GM18505 (cell line): ENCODE data around the gene KIN.
"Not testable (repeated sequence)": the region's sequence is repeated elsewhere in the genome, so short reads cannot be mapped to it uniquely, and the experiment has no call there.

Source experiments
- ATAC-seq: cut with Tn5 transposase; IDR thresholded peaks from one replicate; pipeline ENCODE4 v1.9.1; 2021; ENCODE audit not compliant: unreplicated experiment
- POLR2A ChIP-seq: IDR thresholded peaks from 4 replicates; pipeline ENCODE4 v1.6.1; 2011; ENCODE audit warnings: borderline replicate concordance; ENCODE audit not compliant: insufficient read depth, insufficient read length; ENCODE audit errors: extremely low read depth

Gene KIN

DNA sequence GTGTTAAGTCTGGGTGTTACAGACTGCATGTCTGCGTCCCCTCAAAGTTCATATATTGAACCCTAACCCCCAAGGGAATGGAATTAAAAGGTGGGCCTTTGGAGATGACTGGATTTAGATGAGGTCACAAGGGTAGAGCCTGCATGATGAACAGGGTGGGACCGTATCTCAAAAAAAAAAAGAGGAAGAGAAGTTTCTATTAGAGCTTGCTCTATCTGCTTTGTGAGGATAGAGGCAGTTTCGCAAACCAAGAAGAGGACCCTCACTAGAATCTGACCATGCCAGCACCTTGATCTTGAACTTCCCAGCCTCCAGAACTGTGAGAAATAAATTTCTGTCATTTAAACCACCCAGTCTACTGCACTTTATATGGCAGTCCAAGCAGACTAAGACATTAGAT is 1.4 kb downstream of the KIN start:
- no peak for ATAC-seq
- TF ChIP-seq POLR2A: no peak

DNA sequence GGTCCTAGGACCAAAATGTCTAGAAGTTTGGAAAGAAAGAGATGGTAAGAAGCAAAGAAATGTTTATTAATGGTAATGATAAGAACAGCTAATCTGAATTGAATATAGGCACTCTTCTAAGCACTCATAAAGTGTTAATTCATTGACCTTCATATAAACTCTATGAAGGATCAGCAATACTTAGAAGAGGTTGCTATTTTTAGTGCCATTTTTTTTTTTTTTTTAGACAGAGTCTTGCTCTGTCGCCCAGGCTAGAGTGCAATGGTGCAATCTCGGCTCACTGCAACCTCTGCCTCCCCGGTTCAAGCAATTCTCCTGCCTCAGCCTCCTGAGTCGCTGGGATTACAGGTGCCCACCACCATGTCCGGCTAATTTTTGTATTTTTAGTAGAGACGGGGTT is 5.6 kb downstream of the KIN start:
- ATAC-seq: not testable (repeated sequence)

DNA sequence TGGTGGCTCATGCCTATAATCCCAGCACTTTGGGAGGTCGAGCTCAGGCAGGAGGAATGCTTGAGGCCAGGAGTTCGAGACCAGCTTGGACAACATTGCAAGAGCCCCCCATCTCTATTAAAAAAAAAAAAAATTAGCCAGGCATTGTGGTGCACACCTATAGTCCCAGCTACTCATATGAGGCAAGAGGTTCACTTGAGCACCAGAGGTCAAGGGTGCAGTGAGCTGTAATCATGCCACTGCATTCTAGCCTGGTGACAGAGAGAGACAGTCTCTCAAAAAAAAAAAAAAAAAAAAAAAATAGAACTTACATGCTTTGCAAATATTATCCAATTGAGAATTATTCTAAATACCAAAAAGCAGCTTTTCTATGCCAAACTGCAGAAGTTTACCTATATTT is 11.0 kb downstream of the KIN start:
- no peak for ATAC-seq

DNA sequence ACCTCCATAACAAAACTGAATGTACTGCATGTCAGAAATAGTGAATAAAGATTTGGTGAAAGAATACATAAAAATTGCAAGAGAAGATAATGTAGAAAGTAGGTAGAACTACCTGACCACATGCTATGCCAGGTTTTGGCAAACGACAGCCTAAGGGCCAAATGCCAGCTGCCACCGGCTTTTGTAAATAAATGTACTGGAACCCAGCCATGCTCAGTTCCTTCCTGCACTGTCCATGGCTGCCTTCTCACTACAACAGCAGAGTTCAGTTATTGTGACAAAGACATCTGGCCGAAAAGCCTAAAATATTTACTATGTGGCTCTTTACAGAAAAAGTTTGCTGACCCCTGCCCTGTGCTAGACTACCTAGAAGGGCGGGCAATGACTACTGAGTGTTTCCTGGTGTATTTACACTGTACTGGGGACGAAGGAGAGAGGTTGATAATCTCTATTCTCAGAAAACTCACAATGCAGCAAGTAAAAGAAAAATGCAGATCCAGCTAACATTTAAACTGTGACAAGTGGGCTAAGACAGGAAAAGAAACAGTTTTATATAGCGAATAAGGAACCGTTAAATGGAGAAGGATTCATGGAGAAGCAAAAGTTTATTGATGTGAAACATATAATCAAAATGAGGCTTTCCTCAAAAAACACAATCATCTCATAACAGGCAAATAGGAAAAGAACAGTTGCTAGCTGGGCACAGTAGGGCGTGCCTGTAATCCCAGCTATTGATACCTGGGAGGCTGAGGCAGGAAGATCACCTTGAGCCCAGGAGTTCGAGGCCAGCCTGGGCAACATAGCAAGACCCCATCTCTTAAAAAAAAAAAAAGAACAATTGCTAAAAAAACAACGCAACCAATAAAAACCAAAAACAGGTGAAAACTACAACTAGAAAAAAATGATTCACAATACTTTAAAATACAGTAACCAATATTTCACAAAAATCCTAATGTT is 13.7 kb downstream of the KIN start:
- no peak for ATAC-seq
- TF ChIP-seq POLR2A: no peak

More for the DNA sequence above, 11.0 kb downstream of the KIN start:
- TF ChIP-seq POLR2A: no peak

DNA sequence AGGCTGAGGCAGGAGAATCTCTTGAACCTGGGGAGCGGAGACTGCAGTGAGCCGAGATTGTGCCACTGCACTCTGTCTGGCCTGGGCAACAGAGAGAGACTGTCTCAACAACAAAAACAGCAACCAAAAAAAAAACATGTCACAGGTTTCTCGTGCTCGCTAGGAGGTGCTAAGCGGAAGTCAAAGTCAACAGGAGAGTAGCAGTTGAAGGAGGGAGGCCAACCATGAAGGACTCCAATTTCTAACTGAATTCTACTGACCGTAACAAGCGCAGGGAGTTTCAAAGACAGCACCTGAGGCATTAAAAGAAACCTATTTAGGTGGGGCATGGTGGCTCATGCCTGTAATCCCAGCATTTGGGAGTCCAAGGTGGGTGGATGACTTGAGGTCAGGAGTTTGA is 19.4 kb downstream of the KIN start:
- no peak for TF ChIP-seq POLR2A
- no peak for ATAC-seq

DNA sequence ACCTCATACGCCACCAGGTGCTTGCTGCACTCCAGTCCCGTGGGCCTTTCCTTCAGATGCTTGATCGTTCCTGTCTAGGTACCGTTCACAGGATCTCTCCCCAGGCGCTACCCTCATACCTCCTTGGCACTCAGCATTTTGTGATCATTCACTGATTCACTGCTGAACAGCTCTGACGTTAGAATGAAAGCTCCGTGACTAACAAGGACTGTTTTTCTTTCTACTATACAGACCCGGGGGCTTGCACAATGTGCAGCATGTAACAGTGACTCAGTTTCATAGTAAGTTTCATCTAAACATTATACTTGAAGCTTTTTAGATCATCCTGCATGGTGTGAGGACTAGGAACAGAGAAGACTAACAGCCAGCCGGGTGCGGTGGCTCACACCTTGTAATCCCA is 20.6 kb downstream of the KIN start:
- TF ChIP-seq POLR2A: no peak

DNA sequence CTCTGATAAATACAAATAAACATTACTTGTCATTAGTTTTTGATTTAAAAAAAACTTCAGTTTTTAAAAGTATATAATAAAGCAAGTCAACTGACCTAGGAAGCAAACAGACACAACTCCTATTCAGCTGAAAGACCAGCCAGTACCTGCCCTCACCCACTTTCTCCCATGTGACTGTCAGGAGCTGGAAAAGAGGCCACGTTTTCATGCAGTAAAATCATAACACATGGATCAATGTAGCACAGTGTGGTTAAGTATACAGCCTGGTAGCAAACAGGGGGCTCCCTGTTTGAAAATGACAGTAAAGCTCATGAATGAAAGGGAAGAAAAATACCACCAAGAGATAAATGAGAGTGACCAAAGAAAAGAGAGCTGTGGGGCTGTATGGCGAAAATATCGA is 21.6 kb downstream of the KIN start:
- no peak for TF ChIP-seq POLR2A
- no peak for ATAC-seq

More for the DNA sequence above, 20.6 kb downstream of the KIN start:
- ATAC-seq: no peak

DNA sequence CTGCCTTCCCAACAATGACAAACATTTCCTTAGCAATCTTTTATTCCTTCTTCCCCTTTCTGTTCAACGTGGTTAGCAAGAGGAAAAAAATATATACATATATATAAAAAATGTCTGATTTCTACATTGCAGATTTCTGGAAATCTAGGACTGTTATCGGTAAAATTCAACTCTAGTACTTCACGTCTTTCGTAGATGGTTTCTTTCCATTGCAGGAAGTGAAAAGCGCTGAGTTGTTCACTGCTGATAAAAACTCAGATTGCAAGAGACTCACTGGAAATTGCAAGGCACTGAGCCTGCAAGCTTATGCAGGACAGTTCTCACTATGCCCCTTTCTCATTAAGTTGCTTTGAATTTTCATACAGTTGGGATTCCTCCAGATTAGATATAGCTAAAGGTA is 23.9 kb downstream of the KIN start:
- no peak for TF ChIP-seq POLR2A
- ATAC-seq: no peak

DNA sequence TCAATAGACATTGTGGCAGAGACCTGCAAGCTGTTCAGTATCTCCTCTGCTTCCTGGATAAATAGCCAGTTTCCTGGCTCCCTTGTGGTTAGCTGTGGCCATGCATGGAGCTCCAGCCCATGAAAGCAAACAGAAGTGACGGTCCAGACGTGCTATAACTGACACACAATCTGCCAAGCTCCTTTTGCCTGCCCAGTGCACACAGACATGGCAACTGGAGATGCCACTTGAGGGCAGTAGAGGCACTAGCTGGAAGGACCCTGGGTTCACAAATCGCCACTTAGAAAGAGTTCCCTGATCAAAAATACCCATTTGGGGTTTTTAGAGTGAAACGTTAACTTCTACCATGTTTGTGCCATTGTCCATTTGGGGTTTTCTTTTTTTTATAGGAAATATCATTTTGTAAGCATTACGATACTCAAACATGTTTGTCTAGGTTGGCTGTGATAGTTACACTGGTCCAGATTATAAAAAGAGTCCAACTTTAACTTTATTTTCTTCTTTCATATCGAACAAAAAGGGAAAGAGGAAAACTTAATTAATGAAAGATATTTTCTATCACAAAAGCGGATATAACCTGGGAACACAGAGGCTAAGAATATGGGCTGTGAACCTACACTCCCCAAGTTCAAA is 31.3 kb downstream of the KIN start:
- ATAC-seq: no peak
- TF ChIP-seq POLR2A: no peak

DNA sequence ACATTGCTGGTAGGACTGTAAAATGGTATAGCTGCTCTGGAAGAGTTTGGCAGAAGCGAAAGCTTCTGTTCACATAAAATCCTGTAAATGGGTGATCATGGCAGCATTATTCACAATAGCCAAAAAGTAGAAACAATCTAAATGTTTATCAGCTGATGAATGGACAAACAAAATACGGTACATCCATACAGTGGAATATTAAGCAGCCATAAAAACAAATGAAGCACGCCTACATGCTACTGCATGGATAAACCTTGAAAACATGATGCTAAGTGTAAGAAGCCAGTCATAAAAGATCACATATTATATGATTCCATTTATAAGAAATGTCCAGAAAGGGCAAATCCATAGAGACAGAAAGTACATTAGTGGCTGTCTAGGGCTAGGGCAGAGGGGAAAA is 32.7 kb downstream of the KIN start:
- TF ChIP-seq POLR2A: no peak
- ATAC-seq: no peak

DNA sequence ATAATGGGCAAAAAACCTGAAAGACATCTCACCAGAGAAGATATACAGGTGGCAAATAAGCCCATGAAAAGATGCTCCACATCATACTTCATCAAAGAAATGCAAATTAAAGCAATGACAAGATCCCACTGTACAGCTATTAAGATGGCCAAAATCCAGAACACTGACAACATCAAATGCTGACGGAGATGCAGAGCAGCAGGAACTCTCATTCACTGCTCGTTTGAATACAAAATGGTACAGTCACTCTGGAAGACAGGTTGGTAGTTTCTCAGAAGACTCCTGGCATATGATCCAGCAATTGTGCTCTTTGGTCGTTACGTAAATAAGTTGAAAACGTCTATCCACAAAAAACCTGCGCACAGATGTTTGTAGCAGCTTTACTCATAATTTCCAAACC is 35.5 kb downstream of the KIN start:
- no peak for ATAC-seq
- TF ChIP-seq POLR2A: no peak

DNA sequence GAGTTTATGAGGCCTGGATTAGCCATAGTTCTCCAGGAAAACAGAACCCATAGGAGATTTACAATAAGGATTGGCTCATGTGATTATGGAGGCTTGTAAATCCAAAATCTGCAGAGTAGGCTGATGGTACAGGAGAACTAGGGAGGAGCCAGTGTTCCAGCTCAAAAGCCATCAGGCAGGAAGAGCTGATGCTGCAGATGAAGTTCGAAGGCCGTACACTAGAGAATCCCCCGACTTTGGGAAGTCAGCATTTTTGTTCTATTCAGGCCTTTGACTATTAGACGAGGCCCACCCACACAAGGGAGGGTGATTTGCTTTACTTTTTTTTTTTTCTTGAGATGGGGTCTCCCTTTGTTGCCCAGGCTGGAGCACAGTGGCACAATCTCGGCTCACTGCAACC is 37.6 kb downstream of the KIN start:
- ATAC-seq: no peak
- no peak for TF ChIP-seq POLR2A

DNA sequence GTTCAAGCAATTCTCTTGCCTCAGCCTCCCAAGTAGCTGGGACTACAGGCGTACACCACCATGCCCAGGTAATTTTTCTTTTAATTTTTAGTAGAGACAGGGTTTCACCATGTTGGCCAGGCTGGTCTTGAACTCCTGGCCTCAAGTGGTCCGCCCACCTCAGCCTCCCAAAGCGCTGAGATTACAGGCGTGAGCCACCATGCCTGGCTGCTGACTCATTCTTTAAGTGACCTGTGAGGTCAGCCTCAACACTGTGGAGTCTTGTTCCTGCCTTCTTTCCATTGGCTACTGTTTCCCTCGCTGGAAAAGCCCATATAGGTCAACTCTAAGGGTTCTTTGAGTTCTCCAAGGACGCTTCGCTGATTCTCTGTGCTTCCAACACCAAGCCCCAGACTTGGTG is 39.2 kb downstream of the KIN start:
- not testable (repeated sequence) for ATAC-seq

DNA sequence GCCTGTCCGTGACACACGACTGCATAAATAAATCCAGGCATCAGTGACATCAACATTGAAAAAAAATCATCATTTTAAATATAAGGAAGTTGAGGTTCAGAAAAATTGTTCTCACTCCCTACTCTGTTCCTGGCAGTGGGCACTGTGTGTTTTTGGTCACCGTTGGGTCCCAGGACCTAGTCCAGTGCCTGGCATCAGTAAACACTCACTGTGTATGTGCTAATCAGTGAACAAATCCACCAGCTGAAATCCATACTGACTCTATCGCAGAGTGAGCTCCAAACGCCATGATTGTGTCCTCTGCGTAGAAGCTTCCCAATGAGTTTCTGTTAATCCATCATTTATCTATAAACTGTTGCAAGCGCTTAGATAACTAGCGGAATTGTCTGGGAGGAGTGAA is 43.5 kb downstream of the KIN start:
- TF ChIP-seq POLR2A: no peak
- ATAC-seq: no peak
